Left cardiac atrium (tissue), 4 donors: ENCODE results near the gene TTC9C. TPM values are rescaled to one million over a fixed set of nuclear protein-coding genes. Genes with fewer than 3 reads are reported as not detected.

ENCODE experiments used
- ATAC-seq, 2 donors: fragments of 200-7000 bp; cut with Tn5 transposase; one replicate each; pipeline ENCODE4 v1.9.1; 2020; ENCODE audit warnings: mild to moderate bottlenecking in 2 of 2, moderate library complexity in 2 of 2
- DNase-seq: peaks from one replicate; pipeline ENCODE4 v3.0.0-alpha.2; 2020
- intact Hi-C, 2 donors: fragments of 100-400 bp; cut with DNase I; formaldehyde crosslinking; loops; one replicate each; pipeline versions ENCODE4 v1.14.1 to v1.15.1; 2022 to 2023
- total RNA-seq, 2 donors: library from RNA; stranded (reverse); fragmentation: NEBNext Ultra II Directional; extraction: Animal tissue kit (Norgen Biotek cat#: 25700); gene quantifications; one replicate each; pipeline ENCODE4 v1.2.1, GENCODE V29; 2021
- donor health status: DM: no; HTN: yes; CAD: no.
- donor health status: DM: no; HTN: yes; CAD: no; lungs with severe emphysema.
- donor health status: DM: yes; HTN: yes; CAD: no.
- donor health status: Dilated cardiomyopathy.

Gene TTC9C
- total RNA-seq, 2 donors from 2014 or later = 14.0 to 15.9 TPM

- ATAC-seq (peak; percentile 85 to 92), DNase-seq (peak; percentile 90)
- intact Hi-C loops = loop anchor here (2.0 to 5.0 kb wide), 2 partner anchors 76 kb away; no protein-coding TSS in a partner anchor
Measured at GRCh38 chr11:62786318-62787004, 58.2 kb downstream of the TTC9C start.

DNA sequence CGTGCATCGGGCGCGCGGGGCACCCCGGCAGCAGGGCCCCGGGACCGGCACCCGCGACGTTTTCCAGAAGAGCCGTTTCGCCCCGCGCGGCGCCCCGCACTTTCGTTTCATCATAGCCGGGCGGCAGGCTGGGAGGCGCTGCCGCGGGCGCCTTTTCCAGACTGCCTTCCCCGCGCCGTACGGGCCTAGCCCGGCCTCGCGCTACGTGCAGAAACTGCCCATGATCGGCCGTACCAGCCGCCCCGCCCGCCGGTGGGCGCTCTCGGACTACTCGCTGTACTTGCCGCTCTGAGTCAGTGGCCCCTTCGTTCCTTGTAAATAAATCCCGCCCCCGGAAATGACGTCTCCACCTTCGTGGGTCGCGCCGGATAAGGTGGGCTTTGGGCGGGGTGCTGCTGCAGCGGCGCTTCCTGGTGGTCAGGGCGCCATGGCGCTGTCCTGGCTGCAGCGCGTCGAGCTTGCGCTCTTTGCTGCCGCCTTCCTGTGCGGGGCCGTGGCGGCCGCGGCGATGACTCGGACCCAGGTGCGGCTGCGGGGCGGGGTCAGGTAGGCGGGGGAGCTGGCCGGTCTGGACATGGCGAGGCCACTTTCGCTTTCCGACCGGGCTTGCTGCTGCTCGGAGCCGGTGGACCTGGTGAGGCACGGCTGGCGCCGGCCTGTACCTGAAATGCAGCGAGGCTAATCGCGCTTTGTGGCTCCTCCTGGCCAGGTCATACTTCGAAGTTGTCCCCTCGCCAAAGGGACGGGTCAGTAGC is 58.9 kb downstream of the TTC9C start, which contains the start of gene TMEM179B:
Gene TMEM179B, plus strand, starts transcription at position 398 of the 755 bp plus-strand sequence. Its CDS starts 30 bp downstream, at position 428.
- ATAC-seq = peak; percentile 90 to 92
- DNase-seq = peak; percentile 99
- intact Hi-C loops = loop anchor here (2.0 to 5.0 kb wide), 2 partner anchors 75 to 76 kb away; no protein-coding TSS in a partner anchor

Other genes starting within 250 kb of the TTC9C start
- 100 to 1,000 TPM; 329 to 404 TPM for gene AHNAK, start 181.7 kb upstream of the TTC9C start, total RNA-seq
- 100 to 1,000 TPM; 833 to 894 TPM for gene EEF1G, start 154.6 kb upstream of the TTC9C start, total RNA-seq
- 10 to 100 TPM in 1 of 2 donors, 1 to 10 TPM in 1; 9.6 to 11.5 TPM for gene TUT1, start 137.0 kb upstream of the TTC9C start, total RNA-seq
- gene MTA2, start 126.6 kb upstream of the TTC9C start, total RNA-seq = 10 to 100 TPM; 38.1 to 60.6 TPM
- gene EML3, start 115.7 kb upstream of the TTC9C start, total RNA-seq = 10 to 100 TPM; 29.1 to 46.8 TPM
- gene ROM1, start 115.2 kb upstream of the TTC9C start, total RNA-seq = 1 to 10 TPM; 3.7 to 3.8 TPM
- gene B3GAT3, start 106.5 kb upstream of the TTC9C start, total RNA-seq = 10 to 100 TPM; 20.5 to 22.4 TPM
- gene GANAB, start 81.9 kb upstream of the TTC9C start, total RNA-seq = 100 to 1,000 TPM; 130 to 136 TPM
- gene INTS5, start 75.2 kb upstream of the TTC9C start, total RNA-seq = 10 to 100 TPM; 11.0 to 13.8 TPM
- 10 to 100 TPM; 33.9 to 41.1 TPM for gene C11orf98, start 63.3 kb upstream of the TTC9C start, total RNA-seq
- gene CSKMT, start 63.2 kb upstream of the TTC9C start, total RNA-seq = 10 to 100 TPM in 1 of 2 donors, 1 to 10 TPM in 1; 6.6 to 10.0 TPM
- 1 to 10 TPM; 6.2 to 7.0 TPM for gene UQCC3, start 56.8 kb upstream of the TTC9C start, total RNA-seq
- 1 to 10 TPM; 4.0 to 4.1 TPM for gene LBHD1, start 56.2 kb upstream of the TTC9C start, total RNA-seq
- 10 to 100 TPM; 70.7 to 71.8 TPM for gene UBXN1, start 49.4 kb upstream of the TTC9C start, total RNA-seq
- 1 to 10 TPM; 6.1 to 7.3 TPM for gene LRRN4CL, start 39.0 kb upstream of the TTC9C start, total RNA-seq
- gene BSCL2, start 21.1 kb upstream of the TTC9C start, total RNA-seq = 10 to 100 TPM; 16.8 to 26.7 TPM
- not detected for gene GNG3, start 20.8 kb upstream of the TTC9C start, total RNA-seq
- 10 to 100 TPM; 31.0 to 36.2 TPM for gene HNRNPUL2, start 1.0 kb upstream of the TTC9C start, total RNA-seq
- gene ZBTB3, start 25.7 kb downstream of the TTC9C start, total RNA-seq = 10 to 100 TPM in 1 of 2 donors, 1 to 10 TPM in 1; 7.2 to 10.5 TPM
- gene POLR2G, start 33.1 kb downstream of the TTC9C start, total RNA-seq = 10 to 100 TPM; 32.0 to 39.9 TPM
- 10 to 100 TPM in 1 of 2 donors, 1 to 10 TPM in 1; 8.1 to 11.0 TPM for gene TAF6L, start 42.9 kb downstream of the TTC9C start, total RNA-seq
- 10 to 100 TPM; 20.6 to 22.4 TPM for gene TMEM179B, start 58.9 kb downstream of the TTC9C start, total RNA-seq
- gene TMEM223, start 63.5 kb downstream of the TTC9C start, total RNA-seq = 10 to 100 TPM; 12.0 to 17.6 TPM
- 10 to 100 TPM; 40.5 to 45.6 TPM for gene NXF1, start 77.0 kb downstream of the TTC9C start, total RNA-seq
- gene STX5, start 103.6 kb downstream of the TTC9C start, total RNA-seq = 10 to 100 TPM; 22.1 to 23.2 TPM
- not detected for gene TEX54, start 104.4 kb downstream of the TTC9C start, total RNA-seq
- 10 to 100 TPM; 24.6 to 32.2 TPM for gene WDR74, start 111.1 kb downstream of the TTC9C start, total RNA-seq
- 10 to 100 TPM; 45.2 to 91.2 TPM for gene SLC3A2, start 152.4 kb downstream of the TTC9C start, total RNA-seq
- not detected for gene CHRM1, start 192.9 kb downstream of the TTC9C start, total RNA-seq